HS-27A (cell line): ENCODE data around the gene ANKFN1.
"Not testable (repeated sequence)": the region's sequence is repeated elsewhere in the genome, so short reads cannot be mapped to it uniquely, and the experiment has no call there.

ENCODE experiments used
- DNase-seq: peaks from one replicate; pipeline ENCODE4 v3.0.0-alpha.2; 2012; ENCODE audit warnings: low read depth, missing footprints

ANKFN1 gene

GRCh38 chr17:56184650-56185049 lies 31.4 kb downstream of the ANKFN1 start:
- DNase-seq, result no peak

- no peak for DNase-seq
Measured at GRCh38 chr17:56185491-56186221, 32.4 kb downstream of the ANKFN1 start.

GRCh38 chr17:56186222-56186786 lies 33.0 kb downstream of the ANKFN1 start:
- peak; percentile 97 for DNase-seq

GRCh38 chr17:56203430-56203829 lies 50.2 kb downstream of the ANKFN1 start:
- peak; percentile 27 for DNase-seq

GRCh38 chr17:56206351-56206750 lies 53.1 kb downstream of the ANKFN1 start:
- DNase-seq, result no peak

GRCh38 chr17:56213031-56213430 lies 59.8 kb downstream of the ANKFN1 start:
- DNase-seq, result no peak

- DNase-seq, result no peak
Measured at GRCh38 chr17:56217921-56218320, 64.6 kb downstream of the ANKFN1 start.

- no peak for DNase-seq
Measured at GRCh38 chr17:56222255-56222654, 69.0 kb downstream of the ANKFN1 start.

- no peak for DNase-seq
Measured at GRCh38 chr17:56230660-56231059, 77.4 kb downstream of the ANKFN1 start.

- DNase-seq, result no peak
Measured at GRCh38 chr17:56231252-56231651, 78.0 kb downstream of the ANKFN1 start.

- no peak for DNase-seq
Measured at GRCh38 chr17:56231693-56232092, 78.4 kb downstream of the ANKFN1 start.

GRCh38 chr17:56244268-56244890 lies 91.1 kb downstream of the ANKFN1 start:
- DNase-seq, result no peak

- no peak for DNase-seq
Measured at GRCh38 chr17:56247816-56248215, 94.5 kb downstream of the ANKFN1 start.

GRCh38 chr17:56257075-56257474 lies 103.8 kb downstream of the ANKFN1 start:
- no peak for DNase-seq

GRCh38 chr17:56260376-56261002 lies 107.2 kb downstream of the ANKFN1 start:
- DNase-seq, result no peak

- DNase-seq, result no peak
Measured at GRCh38 chr17:56262803-56263202, 109.5 kb downstream of the ANKFN1 start.

GRCh38 chr17:56269556-56270389 lies 116.5 kb downstream of the ANKFN1 start:
- no peak for DNase-seq

- no peak for DNase-seq
Measured at GRCh38 chr17:56274491-56274890, 121.2 kb downstream of the ANKFN1 start.

- no peak for DNase-seq
Measured at GRCh38 chr17:56284482-56284881, 131.2 kb downstream of the ANKFN1 start.

GRCh38 chr17:56288786-56289185 lies 135.5 kb downstream of the ANKFN1 start:
- not testable (repeated sequence) for DNase-seq

GRCh38 chr17:56289321-56289720 lies 136.0 kb downstream of the ANKFN1 start:
- no peak for DNase-seq
